DND-41 (cell line): Measurements from ENCODE around the gene INPP5A.

Source experiments
- ATAC-seq: fragments of 200-7000 bp; cut with Tn5 transposase; 3 replicates; pipeline ENCODE4 v1.9.1; 2021; ENCODE audit warnings: low read depth; ENCODE audit not compliant: insufficient read depth
- DNase-seq: peaks from one replicate; pipeline ENCODE4 v3.0.0-alpha.2; 2020
- H2AFZ ChIP-seq: 2 replicates; pipeline ENCODE4 v1.6.0; 2012; ENCODE audit warnings: low read depth, low read length
- H3K27ac ChIP-seq: 2 replicates; pipeline ENCODE4 v1.5.1; 2012; ENCODE audit warnings: low read length, inconsistent platforms
- H3K27me3 ChIP-seq: fragments of 200-600 bp; sonication (generic); 2 replicates; pipeline ENCODE4 v1.6.0; 2012; ENCODE audit warnings: low read length, mild to moderate bottlenecking, inconsistent platforms; ENCODE audit not compliant: insufficient read depth, poor library complexity
- H3K36me3 ChIP-seq: 2 replicates; pipeline ENCODE4 v1.5.1; 2012; ENCODE audit warnings: low read length, inconsistent platforms; ENCODE audit not compliant: insufficient read depth
- H3K4me1 ChIP-seq: 2 replicates; pipeline ENCODE4 v1.5.1; 2012; ENCODE audit warnings: mild to moderate bottlenecking, low read length; ENCODE audit not compliant: insufficient read depth
- H3K4me2 ChIP-seq: 2 replicates; pipeline ENCODE4 v1.6.0; 2012; ENCODE audit warnings: mild to moderate bottlenecking, moderate library complexity, low read length, inconsistent platforms; ENCODE audit not compliant: insufficient read depth
- H3K4me3 ChIP-seq, 2 experiments: fragments of 200-600 bp in 1 of 2; shearing (Covaris generic) in 1 of 2; 2 replicates each; pipeline ENCODE4 v1.5.1; 2012 to 2016; ENCODE audit warnings: inconsistent platforms in 2 of 2, low read length in 2 of 2, mild to moderate bottlenecking in 2 of 2, low read depth in 1 of 2, moderate library complexity in 1 of 2
- H3K79me2 ChIP-seq: 2 replicates; pipeline ENCODE4 v1.6.0; 2012; ENCODE audit warnings: low read length, inconsistent platforms; ENCODE audit not compliant: insufficient read depth
- H3K9ac ChIP-seq: 2 replicates; pipeline ENCODE4 v1.6.0; 2012; ENCODE audit warnings: low read depth, mild to moderate bottlenecking, inconsistent platforms, low read length, moderate library complexity
- H3K9me3 ChIP-seq: 2 replicates; pipeline ENCODE4 v1.5.1; 2012; ENCODE audit warnings: low read length, moderate library complexity, mild to moderate bottlenecking, inconsistent platforms; ENCODE audit not compliant: insufficient read depth, severe bottlenecking
- H4K20me1 ChIP-seq: 2 replicates; pipeline ENCODE4 v1.6.0; 2012; ENCODE audit warnings: low read length; ENCODE audit not compliant: insufficient read depth
- EZH2 ChIP-seq: IDR thresholded peaks from 3 replicates; pipeline ENCODE4 v1.6.1; 2012; ENCODE audit warnings: borderline replicate concordance, low read depth, mild to moderate bottlenecking, moderate library complexity, low read length, inconsistent platforms; ENCODE audit not compliant: severe bottlenecking
- TF ChIP-seq, protein P1 (sequence below): IDR thresholded peaks from 2 replicates; pipeline ENCODE4 v1.5.1; 2012; ENCODE audit warnings: borderline replicate concordance, low read length, moderate library complexity, mild to moderate bottlenecking; ENCODE audit not compliant: poor library complexity, severe bottlenecking; ENCODE audit errors: extremely low read depth

INPP5A gene

DNA sequence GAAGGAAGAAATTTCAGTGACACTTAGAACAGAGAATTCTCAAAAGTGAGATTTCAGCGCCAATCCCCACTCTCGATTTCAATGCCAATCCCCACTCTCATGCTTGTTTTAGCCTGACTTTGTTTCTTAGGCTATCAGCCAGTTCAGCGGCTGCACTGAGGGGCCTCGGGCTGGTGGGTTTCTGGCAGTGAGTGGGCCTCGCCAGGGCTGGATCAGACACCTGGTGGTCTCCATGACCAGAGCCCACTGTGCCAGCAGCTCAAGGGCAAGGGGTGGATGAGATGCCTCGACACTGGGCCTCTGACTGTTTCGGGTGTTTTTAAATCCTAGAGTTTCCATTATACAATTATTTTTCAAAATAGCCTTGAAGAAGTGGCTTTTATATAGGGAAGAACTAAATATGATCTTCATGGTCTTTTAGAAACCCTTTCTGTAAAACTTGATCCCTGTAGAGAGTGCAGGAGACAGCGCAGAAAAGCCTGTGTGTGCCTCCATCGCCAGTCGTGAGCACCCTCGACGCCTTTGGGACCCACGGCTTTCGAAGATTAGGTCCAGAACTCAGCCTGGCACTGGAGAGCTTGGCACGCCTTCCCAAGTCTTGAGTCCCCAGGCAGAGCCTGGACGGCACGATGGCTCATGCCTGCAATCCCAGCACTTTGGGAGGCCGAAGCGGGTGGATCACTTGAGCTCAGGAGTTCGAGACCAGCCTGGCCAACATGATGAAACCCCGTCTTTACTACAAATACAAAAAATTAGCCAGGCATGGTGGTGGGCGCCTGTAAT, 76.2 kb downstream of the INPP5A start:
- H3K4me1 ChIP-seq, result no peaks in the 10 kb centered on the region
- peaks cover 34% of the 10 kb centered on the region for H3K36me3 ChIP-seq
- TF ChIP-seq, protein P1, sequence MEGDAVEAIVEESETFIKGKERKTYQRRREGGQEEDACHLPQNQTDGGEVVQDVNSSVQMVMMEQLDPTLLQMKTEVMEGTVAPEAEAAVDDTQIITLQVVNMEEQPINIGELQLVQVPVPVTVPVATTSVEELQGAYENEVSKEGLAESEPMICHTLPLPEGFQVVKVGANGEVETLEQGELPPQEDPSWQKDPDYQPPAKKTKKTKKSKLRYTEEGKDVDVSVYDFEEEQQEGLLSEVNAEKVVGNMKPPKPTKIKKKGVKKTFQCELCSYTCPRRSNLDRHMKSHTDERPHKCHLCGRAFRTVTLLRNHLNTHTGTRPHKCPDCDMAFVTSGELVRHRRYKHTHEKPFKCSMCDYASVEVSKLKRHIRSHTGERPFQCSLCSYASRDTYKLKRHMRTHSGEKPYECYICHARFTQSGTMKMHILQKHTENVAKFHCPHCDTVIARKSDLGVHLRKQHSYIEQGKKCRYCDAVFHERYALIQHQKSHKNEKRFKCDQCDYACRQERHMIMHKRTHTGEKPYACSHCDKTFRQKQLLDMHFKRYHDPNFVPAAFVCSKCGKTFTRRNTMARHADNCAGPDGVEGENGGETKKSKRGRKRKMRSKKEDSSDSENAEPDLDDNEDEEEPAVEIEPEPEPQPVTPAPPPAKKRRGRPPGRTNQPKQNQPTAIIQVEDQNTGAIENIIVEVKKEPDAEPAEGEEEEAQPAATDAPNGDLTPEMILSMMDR, result no peak
- no peak for TF ChIP-seq EZH2
- H2AFZ ChIP-seq, result no peak overlapping the region
- H3K4me3 ChIP-seq, result no peak overlapping the region
- peaks cover 10% of the 10 kb centered on the region; the same call in 1 of the 2 replicates for H3K79me2 ChIP-seq
- DNase-seq (no peak), ATAC-seq (no peak)
- H3K9me3 ChIP-seq, result peaks cover 19% of the 10 kb centered on the region
- peaks cover 67% of the 10 kb centered on the region for H4K20me1 ChIP-seq
- no peak overlapping the region for H3K9ac ChIP-seq
- H3K4me2 ChIP-seq, result no peak overlapping the region
- no peaks in the 10 kb centered on the region for H3K27me3 ChIP-seq
- H3K27ac ChIP-seq, result no peak overlapping the region

DNA sequence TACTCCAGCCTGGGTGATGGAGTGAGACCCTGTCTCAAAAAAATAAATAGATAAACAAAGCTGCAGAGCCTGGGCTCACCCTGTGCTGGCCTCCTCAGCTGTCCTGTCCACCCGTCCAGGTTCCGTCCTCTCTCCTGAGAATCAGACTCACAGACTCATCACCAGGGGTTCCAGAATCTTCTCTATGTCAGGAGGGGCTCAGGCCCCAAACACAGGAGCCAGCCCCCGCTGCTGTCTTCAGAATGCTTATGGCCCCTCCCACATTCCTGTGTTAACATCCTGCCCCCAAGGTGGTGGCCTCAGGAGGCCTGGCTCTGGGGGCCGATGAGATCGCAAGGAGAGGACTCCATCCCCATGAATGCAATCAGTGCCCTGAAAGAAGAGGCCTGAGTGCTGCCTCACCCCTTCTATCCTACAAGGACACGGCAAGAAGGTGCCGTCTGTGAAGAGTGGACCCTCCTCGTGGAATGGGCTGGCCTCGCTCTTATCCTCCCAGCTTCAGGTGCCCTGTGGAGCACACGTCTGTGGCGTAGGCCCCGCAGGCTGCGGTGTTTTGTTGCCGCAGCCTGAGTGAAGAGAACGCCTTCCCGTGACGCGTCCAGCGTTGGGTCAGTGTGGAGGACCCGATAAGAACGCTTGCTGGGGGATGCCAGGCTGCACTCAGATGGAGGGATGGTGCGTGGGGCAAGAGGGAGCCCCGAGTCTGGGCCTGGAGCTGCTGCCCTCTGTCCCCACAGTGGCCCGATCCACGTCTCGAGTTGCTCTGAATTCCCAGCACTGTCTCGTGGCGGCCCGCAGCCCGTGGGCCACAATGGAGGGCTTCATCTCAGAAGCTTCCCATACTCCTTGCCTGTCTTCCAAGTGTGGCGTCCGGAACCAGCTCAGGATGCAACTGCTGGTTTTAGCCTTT, 77.1 kb downstream of the INPP5A start:
- Histone ChIP-seq H3K79me2 (peaks cover 7% of the 10 kb centered on the region; the same call in 1 of the 2 replicates), H2AFZ (no peak overlapping the region), H3K9ac (no peak overlapping the region), H4K20me1 (peaks cover 60% of the 10 kb centered on the region), H3K4me2 (no peak overlapping the region), H3K27me3 (no peaks in the 10 kb centered on the region), H3K36me3 (peaks cover 34% of the 10 kb centered on the region), H3K27ac (no peak overlapping the region), H3K4me1 (no peaks in the 10 kb centered on the region), H3K4me3 (no peak overlapping the region), H3K9me3 (peaks cover 25% of the 10 kb centered on the region)
- DNase-seq, result no peak
- TF ChIP-seq, protein P1, result no peak
- TF ChIP-seq EZH2, result no peak
- no peak for ATAC-seq

- Histone ChIP-seq H4K20me1 (peaks cover 53% of the 10 kb centered on the region), H3K79me2 (peaks cover 7% of the 10 kb centered on the region; the same call in 1 of the 2 replicates), H2AFZ (no peak overlapping the region)
Observed at GRCh38 chr10:132615341-132616169, 78.0 kb downstream of the INPP5A start.

More at GRCh38 chr10:132615341-132616169, 78.0 kb downstream of the INPP5A start:
- Histone ChIP-seq H3K4me1 (no peaks in the 10 kb centered on the region), H3K4me3 (no peak overlapping the region), H3K27me3 (no peaks in the 10 kb centered on the region), H3K9me3 (peaks cover 33% of the 10 kb centered on the region), H3K9ac (no peak overlapping the region), H3K4me2 (no peak overlapping the region), H3K36me3 (peaks cover 38% of the 10 kb centered on the region), H3K27ac (no peak overlapping the region)
- no peak for ATAC-seq
- DNase-seq, result no peak
- TF ChIP-seq, protein P1, result no peak
- TF ChIP-seq EZH2, result no peak
